HG02571 (cell line): ENCODE results near the gene ANXA3.

Experiments used
- ATAC-seq: cut with Tn5 transposase; IDR thresholded peaks from one replicate; pipeline ENCODE4 v1.9.1; 2021; ENCODE audit warnings: mild to moderate bottlenecking, moderate library complexity; ENCODE audit not compliant: unreplicated experiment

The ANXA3 gene

DNA sequence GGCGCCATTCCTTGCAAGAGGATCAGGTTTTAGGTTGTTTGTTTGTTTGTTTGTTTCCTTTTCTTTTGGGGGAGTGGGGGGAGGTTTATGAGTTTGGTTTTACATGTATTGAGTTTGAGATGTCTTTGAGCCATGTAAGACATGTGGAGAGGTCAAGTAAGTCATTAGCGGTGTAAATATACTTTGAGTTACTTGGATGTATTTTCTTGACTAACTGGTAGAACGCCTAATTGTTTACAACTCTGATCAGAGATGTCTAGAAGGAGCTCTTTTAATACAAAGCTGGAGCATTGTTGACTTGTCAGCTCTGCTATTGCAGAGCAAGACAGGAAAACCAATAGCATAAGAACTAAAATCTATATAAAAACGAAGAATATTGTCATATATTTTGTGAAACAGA is 57.1 kb downstream of the ANXA3 start:
- ATAC-seq, result no peak

DNA sequence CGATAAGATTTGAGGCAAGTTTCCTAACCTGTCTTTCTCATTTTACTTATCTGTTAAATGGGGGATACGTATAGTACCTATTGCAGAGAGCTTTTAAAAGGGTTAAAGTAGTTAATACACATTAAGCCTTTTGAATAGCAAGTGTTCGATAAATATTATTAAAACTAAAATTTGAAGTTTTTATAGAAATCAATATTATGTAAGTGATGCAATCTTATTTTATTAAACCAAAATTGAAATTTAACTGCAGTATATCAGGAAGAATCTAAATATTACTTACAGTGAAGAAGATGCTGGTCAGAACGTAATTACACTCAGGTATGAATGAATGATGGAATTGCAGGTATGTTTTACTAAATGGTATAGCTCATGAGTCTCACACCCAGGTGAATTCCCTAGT is 58.0 kb downstream of the ANXA3 start:
- no peak for ATAC-seq

DNA sequence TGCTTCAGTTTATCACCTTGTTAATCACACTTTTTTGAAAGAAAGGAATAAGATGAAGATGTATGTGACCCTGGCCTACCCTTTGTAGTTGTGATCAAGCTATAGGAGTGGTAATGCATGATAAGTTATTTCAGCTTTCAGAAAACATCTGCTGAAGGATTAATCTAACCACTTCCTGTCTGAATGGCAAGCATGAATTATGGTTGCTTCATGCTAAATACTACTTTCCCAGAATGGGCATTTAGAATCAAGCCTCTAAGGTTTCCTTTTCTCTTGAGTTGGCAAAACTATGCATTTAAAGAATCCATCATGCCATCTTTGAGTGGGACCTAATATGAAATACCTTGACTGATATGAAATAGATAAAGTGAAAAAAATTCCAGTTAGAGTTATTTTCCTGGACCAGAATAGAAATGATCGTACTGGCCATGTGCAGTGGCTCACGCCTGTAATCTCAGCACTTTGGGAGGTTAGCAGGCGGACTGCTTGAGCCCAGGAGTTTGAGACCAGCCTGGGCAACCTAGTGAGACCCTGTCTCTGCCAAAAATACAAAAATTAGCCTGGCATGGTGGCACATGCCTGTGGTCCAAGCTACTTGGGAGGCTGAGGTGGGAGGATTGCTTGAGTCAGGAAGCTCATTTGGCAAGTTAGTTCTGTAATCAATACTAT is 59.1 kb downstream of the ANXA3 start:
- ATAC-seq, result no peak

DNA sequence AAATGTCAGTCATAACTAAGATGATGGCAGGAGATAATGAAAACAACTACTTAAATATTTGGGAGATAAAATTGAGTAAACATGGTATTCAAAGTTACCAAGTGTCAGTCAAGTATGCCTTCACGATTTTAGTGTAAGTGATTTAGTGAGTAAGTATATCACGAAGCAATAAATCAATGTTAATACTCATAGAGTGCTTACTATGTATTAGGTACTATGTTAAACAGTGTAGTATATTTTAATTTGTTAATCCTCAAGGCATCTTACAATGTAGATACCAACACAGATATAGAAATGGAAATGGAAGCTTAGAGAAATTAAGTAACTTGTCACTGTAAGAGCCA is 59.6 kb downstream of the ANXA3 start:
- ATAC-seq, result no peak

DNA sequence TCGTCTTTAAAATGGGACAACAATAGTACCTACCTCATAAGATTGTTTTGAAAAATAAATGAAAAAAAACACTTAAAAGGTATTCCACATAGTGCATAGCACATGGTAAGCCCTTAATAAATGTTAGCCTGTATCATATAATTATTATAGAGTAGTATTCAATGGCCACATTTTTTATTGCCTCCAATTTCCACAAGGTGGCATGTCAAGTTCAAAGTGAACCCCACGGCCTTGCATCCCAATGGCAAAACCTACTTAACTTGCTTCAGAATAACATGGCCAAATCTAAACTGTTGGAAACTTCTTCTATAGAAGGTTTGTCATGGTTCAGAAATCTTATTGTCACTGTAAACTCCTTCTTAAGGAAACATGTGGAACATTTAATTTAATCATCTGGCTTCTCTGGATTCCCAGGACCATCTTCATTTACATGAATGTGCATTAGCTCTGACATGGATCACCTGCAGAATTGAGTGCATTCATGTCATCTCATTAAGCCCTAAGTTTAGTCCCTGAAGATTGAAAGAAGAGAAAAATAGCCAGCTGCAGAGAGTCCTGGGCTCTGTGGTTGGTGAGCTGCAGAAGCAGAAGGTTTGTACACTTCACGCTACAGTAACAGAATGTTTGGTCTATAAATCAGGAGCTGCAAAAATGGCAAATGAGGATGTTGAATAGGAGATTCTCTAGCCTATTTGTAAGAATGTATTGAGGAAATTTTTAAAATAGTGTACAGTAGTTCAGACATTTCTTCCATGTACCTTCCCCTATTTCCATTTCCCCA is 61.0 kb downstream of the ANXA3 start:
- no peak for ATAC-seq

DNA sequence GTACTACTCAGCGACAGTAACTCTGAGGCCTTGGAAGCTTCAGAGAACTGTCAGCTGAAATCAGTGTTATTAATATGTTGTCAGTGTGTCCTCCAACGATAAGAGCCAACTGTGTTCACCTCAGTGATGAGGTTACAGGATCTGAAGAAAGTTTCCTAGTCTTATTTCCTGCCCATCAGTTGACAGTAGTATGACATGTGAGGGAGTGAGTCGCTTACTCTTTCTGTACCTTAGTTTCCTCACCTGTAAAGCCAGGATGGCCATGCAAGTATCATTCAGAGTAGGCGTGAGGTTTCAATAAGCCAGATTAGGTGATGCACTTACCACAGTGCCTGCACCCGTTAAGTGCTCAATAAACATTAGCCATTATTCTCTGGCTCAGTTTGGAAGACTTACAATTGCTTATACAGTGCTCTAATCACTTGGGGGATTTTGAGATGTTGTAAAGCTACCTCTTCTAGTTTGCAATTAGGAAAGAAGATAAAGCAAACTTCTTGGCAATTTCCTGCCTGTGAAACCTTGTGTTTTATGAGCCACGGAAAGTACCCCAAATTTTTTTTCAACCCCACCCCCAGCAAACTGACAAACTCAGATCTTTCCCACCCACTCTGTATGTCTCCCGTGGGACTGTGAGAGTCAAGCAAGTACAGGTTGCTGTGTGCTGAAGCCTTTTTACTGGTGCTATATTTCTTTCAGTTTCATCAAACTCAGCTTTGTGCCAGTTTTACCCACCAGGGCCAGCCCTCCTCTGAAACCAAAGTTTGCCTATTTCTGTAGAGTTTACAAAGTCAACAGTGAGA is 62.2 kb downstream of the ANXA3 start:
- ATAC-seq, result peak; percentile 92

DNA sequence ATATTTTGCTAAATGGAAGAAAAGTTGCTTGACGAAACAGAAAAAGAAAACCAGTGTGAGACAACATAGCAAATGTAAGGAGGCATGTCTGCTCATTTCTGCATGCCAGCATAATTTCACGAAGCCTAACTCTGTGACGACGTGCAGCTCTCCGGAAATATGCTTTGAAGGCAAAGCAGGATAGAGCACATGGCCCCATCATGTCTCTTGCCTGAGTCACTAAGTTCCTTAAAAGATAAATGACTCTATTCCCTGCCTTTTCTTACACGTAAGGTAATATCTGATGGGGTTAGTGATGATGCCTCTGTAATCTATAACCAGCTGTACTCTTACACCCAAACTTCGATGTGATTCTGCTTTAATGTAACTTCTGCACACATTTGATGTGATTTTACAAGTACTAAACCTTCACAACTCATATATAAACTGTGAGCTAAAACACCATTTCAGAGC is 64.5 kb downstream of the ANXA3 start:
- ATAC-seq, result no peak

DNA sequence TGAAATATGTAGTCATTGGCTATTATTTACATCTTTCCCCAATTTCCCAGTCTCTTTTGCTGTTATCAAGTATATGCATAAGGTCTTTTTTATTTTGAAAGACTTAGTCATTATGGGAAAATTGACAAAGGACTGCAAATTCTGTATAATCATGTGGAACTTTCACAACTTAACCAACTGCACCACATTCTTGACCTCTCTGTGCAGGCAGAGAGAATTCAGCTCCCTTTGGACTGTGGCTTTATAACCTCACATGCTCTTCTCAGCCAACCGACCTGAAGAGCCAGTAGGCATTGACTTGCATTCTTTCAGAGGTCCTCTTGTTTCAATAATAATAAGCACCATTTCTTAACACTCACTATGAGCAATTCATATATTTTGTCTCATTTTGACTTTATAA is 66.9 kb downstream of the ANXA3 start:
- no peak for ATAC-seq

DNA sequence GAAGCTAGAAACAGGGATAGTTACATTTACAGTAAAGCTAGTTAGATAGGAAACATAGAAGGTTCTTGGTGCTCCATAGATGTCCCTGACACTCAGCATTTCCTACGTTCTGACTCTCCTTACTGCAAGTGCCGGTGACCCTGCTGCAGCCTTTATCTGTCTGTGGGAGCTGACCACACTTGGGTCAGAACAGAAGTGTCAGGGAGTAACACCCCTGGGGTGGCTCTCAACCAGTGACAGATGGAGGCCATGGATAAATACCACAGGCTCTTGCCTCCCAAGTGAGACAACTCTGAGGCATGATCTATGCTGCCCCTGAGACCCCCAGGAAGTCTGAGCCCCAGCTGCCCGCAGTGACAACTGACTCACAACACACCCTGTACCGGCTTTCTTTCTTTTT is 69.8 kb downstream of the ANXA3 start:
- ATAC-seq, result no peak

DNA sequence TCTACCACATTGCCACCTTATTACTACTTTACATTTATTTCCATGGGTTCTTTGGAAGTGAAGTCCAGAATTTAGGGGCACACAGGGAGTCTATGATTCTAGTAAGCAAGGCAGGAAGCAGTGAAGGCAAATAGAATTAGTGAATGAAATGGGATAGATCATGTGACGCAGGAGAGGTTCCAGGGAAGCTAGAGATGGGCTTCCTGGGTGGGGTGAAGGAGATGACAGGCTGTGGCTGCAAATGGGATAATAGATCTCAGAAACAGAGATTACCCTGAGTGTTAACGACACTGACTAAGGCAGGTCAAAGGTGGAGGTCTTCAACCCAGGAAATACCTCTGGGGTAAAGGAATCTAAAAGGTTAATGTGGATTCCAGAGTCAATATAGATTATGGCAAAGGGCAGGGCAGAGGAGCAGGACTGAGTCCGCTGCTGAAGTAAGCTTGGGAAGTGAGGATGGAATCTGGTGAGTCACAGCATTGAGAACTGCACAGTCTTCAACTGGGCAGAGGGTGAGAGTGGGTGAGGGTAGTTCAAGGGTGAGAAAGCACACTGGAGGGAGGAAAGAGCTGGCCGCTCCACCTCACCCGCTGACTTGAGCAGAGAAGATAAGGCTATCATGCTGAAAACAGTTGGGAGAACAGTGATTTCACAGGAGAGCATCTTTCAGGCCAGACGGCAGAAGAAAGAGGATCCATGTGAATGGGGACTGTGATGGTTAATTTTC is 70.8 kb downstream of the ANXA3 start:
- ATAC-seq, result no peak

DNA sequence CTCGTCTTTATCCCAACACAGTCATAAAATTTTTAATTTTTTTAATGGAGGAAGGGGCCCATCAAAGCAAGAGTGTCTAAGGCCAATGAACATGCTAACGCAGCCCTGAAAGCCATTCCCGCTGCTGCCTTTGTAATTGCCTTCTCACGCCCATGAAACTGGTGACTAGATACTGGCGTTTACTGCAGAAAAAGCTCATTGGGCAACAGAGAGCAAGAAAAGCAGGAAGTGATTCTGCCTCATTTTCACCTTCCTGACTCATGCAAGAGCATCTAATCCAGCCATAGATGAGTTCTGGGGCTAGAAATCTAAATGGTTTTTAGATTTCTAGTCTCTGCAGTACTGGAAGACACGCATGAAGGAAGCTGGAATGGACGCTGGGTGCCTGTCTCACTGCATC is 72.5 kb downstream of the ANXA3 start:
- no peak for ATAC-seq

DNA sequence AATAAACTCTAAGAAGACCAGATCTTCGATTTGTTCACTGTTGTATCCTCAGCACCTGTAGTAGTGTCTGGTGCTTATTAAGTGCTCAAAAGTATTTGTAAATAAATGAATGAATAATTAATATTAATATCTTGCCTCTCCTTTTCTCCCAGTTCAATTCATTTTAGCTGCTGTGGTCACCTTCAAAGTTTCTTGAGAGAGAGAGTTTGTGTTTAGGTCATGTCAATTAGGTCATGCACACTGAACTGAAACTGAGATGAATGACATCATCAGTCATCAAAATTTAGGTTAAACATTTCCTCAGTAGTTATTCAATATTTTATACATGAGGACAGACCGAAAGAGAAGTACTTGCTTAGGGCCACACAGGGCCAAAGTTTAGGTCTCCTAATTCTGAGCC is 73.5 kb downstream of the ANXA3 start:
- no peak for ATAC-seq

DNA sequence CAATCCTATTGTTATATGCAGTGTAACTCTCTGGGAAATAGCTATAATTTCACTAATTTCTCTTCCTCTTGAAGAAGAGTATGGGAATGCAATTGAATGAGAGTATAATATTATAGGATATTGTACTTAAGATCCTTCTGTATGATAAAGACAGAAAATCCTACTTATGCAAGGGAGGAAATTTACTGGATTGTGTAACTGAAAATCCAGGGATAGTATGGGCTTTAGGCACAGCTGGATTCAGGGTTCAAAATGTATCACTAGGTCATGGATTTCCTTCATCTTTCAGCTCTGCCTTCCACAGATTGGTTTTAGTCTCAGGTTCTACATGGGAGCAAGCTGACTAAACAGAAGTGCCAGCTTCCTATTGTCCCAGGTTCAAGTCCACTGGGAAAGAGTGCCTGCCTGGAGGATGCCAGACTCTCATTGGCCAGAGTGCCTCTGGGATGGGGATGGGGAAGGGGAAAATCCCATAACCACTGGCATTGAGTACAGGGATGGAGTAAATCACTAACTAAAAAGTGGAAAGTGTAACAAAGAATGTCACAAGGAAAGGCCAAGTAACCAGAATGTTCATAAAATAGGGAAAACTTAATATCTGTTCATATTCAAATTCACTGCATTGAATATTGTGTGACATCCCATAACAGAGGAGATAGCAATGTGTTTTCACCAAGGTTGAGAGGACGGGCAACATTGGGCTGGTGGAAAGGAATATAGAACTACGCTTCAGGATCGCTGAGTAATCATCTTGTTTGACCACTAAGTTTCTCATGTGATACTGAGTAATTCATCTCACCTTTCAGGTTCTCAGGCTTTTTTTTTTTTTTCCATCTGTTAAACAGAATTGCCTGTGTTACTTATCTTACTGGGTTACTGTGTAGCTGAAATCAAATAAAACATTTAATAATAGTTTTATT is 75.7 kb downstream of the ANXA3 start:
- ATAC-seq, result no peak

DNA sequence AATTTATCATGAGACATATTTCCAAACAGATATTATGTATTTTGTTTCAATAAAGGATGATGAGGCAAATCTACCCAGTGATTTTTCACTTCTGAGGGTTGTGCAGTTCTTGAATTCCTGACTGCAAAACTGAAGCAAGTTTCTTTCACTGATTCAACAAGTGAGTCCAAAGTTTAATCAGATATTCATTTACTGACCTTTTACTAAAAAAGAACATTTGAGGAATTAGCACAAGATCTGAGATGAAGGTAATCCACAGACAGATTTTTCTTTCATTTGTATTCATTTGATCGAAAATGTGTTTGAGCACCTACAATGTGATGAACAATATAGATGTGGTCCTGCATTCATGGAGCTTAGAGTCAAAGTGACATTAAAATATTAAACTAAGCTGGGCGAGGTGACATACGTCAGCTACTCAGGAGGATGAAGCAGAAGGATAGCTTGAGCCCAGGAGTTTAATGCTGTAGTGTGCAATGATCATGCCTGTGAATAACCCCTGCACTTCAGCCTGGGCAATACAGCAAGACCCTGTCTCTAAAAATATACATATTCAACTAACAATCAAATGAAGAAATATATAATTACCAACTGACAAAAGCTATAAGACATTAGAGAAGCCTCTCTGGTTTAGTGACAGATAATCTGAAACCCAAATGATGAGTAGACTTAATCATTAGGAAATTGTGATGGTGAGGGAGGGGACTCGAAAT is 76.6 kb downstream of the ANXA3 start:
- ATAC-seq, result no peak

DNA sequence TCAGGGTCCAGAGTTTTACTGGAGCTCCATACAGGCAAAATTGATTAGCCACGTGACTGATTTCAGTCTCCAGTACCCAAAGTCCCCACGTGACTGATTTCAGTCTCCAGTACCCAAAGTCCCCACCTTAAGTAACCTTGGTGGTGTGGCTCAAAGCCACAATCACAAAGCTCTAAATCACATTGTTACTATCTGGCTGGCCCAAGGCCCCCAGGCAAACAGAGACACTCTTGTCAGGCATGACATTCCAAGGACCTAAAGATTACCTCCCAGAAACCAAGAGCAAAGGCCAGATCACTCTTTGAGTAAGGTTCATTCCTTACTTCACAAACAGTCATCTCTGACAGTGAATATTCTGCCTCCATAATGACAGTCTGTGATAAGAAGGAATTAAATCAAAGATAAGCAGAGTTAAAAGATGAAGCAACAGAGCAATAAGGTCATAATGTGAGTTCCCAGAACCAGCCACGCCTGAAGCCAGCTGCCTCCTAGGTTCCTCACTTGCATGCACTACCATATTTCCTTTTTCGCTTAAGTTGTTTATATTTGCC is 78.5 kb downstream of the ANXA3 start:
- ATAC-seq, result no peak

DNA sequence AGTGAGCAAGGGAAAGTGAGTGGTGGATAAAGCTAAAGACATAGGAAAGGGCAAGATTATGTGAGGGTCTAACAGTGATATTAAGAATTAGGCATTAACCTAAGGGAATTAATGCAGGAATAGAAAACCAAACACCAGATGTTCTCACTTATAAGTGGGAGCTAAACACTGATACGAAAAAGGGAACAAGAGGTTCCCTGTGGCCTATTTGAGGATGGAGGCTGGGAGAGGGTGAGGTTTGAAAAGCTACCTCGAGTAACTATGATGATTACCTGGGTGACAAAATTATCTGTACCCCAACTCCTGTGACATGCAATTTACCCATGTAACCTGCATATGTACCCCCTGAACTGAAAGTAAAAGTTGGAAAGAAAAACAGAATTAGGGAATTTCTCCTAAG is 79.0 kb downstream of the ANXA3 start:
- ATAC-seq, result no peak

DNA sequence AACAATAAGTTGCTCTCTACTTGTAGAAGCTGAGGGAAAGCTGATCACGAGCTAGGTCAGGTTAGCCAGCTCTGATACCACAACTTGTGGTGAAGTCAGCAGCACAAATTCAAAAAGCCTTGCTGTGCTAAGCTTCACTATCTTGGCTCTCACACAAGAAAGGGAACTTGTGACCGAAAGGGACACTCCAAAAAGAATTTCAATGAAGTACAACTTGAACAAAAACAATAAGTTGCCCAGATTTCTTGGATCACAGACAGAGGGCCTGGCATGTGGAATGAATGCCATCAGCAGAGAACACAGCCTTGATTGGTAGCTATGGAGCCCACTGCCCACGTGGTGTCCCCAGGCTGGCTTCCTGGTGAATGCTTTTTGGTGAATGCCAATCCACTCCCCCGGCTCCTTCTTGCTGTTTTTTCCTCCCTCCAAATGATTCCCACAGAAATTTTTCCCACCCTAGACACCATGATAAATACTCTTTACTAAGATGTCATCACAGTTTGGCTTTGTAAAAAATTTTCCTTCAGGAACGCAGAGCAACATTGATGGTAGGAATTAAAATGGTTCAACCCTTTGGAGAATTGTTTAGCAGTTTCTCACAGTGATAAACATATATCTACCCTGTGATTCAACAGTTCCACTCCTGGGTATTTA is 82.6 kb downstream of the ANXA3 start:
- no peak for ATAC-seq

DNA sequence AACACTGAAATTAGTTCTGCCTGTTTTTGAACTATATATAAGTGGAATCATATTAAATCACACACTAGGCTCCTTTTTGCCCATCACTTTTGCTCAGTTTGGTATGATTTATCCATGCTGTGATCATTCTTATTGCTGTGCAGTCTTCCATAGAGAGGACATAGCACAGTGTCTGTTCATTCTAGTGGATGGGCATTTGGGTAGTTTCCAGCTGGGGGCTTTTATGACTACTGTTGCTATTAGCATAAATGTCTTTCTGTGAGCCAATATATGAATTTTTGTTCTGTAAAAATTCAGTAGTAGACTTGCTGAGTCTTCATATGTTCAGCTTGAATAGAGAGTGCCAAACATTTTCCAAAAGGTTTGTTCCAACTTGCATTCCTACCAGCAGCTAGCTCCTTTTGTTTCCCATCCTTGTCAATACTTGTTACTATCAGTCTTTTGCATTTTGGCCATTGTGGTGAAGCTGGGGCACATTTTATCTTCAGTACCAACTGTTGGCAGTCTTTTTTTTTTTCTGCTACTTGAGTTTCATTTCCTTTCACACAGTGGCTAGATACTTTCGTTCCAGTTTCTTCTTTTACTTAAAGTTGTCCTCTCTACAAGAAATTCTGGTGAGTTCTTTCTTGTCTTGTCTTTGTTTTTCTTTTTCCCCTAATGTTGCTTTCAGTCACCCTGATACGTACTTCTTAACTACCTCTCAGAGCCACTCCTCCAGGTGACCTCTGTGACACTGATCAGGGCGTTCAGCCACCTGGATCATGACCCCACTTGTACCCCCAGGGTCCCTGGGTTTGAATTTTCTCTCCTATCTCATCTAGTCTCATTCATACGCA is 87.0 kb downstream of the ANXA3 start:
- ATAC-seq, result peak; percentile 78
